Measurements from ENCODE around the gene AMMECR1L. TPM values are rescaled to one million over a fixed set of nuclear protein-coding genes. Genes with fewer than 3 reads are reported as not detected.
A peak's percentile ranks its signal among the peaks of the same experiment; 100 is the strongest.

Gene AMMECR1L
- total RNA-seq, 5 donors from 2014 or later (not counting 1 experiment from before 2014, with no cell fraction given) = 10.2 to 18.1 (median 15.0) TPM

DNA sequence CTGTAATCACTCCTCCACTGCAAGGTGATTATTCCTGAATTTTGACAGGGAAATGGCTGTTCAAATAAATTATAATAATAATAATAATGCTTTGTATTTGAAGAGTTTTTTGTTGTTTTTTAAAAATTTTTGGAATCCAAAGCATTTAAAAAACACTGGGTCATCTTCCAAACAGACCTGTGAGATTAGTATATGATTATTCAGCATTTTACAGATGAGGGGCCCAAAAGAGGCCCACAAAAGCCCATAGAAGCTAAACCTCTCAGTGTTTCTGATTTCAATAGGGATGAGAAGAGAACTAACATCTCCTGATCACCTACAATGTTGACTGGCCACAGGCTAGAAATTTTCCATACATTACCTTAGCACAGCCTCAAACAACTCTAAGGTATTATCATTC is 19.8 kb downstream of the AMMECR1L start:
- ATAC-seq (replicated peaks in 1 of 4) (no peak), DNase-seq (no peak)
- Mint-ChIP-seq H3K36me3 (peaks cover 60% of the 10 kb centered on the region), H3K27ac (no peak overlapping the region), H3K4me1 (no peaks in the 10 kb centered on the region), H3K4me3 (no peak overlapping the region), H3K9me3 (no peaks in the 10 kb centered on the region), H3K27me3 (no peaks in the 10 kb centered on the region)
- Histone ChIP-seq H3K4me3 (ENCODE audit: control insufficient read depth in 1 of 2, extremely low read depth in 1 of 2, low read length in 1 of 2) (no peak overlapping the region), H3K36me3 (ENCODE audit: control insufficient read depth in 2 of 2, extremely low read depth in 1 of 2, insufficient read depth in 1 of 2, low read length in 1 of 2) (peaks cover 7 to 71% of the 10 kb centered on the region in 2 donors), H3K4me1 (ENCODE audit: control insufficient read depth in 1 of 2, extremely low read depth in 1 of 2, insufficient read depth in 2 of 2, low read length in 2 of 2) (no peaks in the 10 kb centered on the region), H3K9me3 (no peaks in the 10 kb centered on the region), H3K27ac (ENCODE audit: low read length) (no peak overlapping the region), H3K27me3 (replicated peaks in 1 of 2; ENCODE audit: control insufficient read depth in 2 of 2, extremely low read depth in 1 of 2, insufficient read depth in 2 of 2, low read length in 1 of 2) (no peaks in the 10 kb centered on the region)
- POLR2A ChIA-PET = no interaction called here
- CTCF ChIA-PET = no interaction called here

- CTCF ChIA-PET = no interaction called here
- Histone ChIP-seq H3K4me3 (ENCODE audit: control insufficient read depth in 1 of 2, extremely low read depth in 1 of 2, low read length in 1 of 2) (no peak overlapping the region), H3K36me3 (ENCODE audit: control insufficient read depth in 2 of 2, extremely low read depth in 1 of 2, insufficient read depth in 1 of 2, low read length in 1 of 2) (peaks cover 7 to 64% of the 10 kb centered on the region in 2 donors), H3K27ac (ENCODE audit: low read length) (no peak overlapping the region), H3K4me1 (ENCODE audit: control insufficient read depth in 1 of 2, extremely low read depth in 1 of 2, insufficient read depth in 2 of 2, low read length in 2 of 2) (peaks cover 0 to 2% of the 10 kb centered on the region in 2 experiments), H3K27me3 (replicated peaks in 1 of 2; ENCODE audit: control insufficient read depth in 2 of 2, extremely low read depth in 1 of 2, insufficient read depth in 2 of 2, low read length in 1 of 2) (no peaks in the 10 kb centered on the region), H3K9me3 (no peaks in the 10 kb centered on the region)
- DNase-seq (no peak), ATAC-seq (replicated peaks in 1 of 4) (no peak)
- H3K9me3 Mint-ChIP-seq = no peaks in the 10 kb centered on the region
- no peak overlapping the region for H3K27ac Mint-ChIP-seq
- H3K4me3 Mint-ChIP-seq = no peak overlapping the region
- 69% methylated on average over 4 of the region's 11 CpGs for WGBS (ENCODE audit: insufficient coverage)
- no peaks in the 10 kb centered on the region for H3K27me3 Mint-ChIP-seq
- H3K36me3 Mint-ChIP-seq = peaks cover 55% of the 10 kb centered on the region
- POLR2A ChIA-PET = interaction anchor here in 1 of 2 donors (0.6 kb wide), 1 partner anchor 174 kb away, joined by 3 read pairs; no protein-coding TSS in a partner anchor
- H3K4me1 Mint-ChIP-seq = peaks cover 2% of the 10 kb centered on the region in 3 donors
These were observed 20.9 kb downstream of the AMMECR1L start for GRCh38 chr2:127864877-127865276.

DNA sequence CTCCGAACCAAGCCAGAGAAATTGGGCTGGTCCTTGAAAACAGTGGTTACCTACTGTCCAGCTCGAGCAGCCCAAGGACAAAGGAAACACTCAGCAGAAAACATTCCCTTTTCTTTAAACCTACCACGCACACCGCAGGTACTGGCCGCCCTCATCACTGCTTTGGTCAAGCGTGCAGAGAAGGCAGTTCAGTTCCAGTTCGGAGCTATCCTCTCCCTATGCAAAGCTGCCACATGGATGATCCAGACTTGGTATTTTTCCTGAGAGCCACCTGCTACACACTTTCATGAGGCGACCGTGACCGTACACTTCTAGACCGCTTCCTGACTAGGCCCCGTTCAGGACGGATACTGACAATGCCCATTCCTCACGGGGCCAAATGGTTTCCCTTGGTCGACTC is 23.5 kb downstream of the AMMECR1L start:
- Mint-ChIP-seq H3K27ac (no peak overlapping the region), H3K9me3 (no peaks in the 10 kb centered on the region), H3K4me3 (no peak overlapping the region), H3K36me3 (peaks cover 38% of the 10 kb centered on the region), H3K27me3 (no peaks in the 10 kb centered on the region), H3K4me1 (peaks cover 16 to 18% (median 18%) of the 10 kb centered on the region in 3 donors)
- no peak for DNase-seq
- no peak overlapping the region for H3K4me3 ChIP-seq (ENCODE audit: control insufficient read depth in 1 of 2, extremely low read depth in 1 of 2, low read length in 1 of 2)
- H3K36me3 ChIP-seq (ENCODE audit: control insufficient read depth in 2 of 2, extremely low read depth in 1 of 2, insufficient read depth in 1 of 2, low read length in 1 of 2) = peaks cover 7 to 40% of the 10 kb centered on the region in 2 donors
- no peaks in the 10 kb centered on the region for H3K9me3 ChIP-seq
- ChIA-PET POLR2A (no interaction called here), CTCF (interaction anchor here in 1 of 2 donors (0.6 kb wide), 1 partner anchor 336 kb away, joined by 3 read pairs; no protein-coding TSS in a partner anchor)
- H3K27me3 ChIP-seq (replicated peaks in 1 of 2; ENCODE audit: control insufficient read depth in 2 of 2, extremely low read depth in 1 of 2, insufficient read depth in 2 of 2, low read length in 1 of 2) = no peaks in the 10 kb centered on the region
- 96% methylated on average over 14 of the region's 15 CpGs for WGBS (ENCODE audit: insufficient coverage)
- ATAC-seq (replicated peaks in 1 of 4) = no peak
- no peak overlapping the region for H3K27ac ChIP-seq (ENCODE audit: low read length)
- H3K4me1 ChIP-seq (ENCODE audit: control insufficient read depth in 1 of 2, extremely low read depth in 1 of 2, insufficient read depth in 2 of 2, low read length in 2 of 2) = peaks cover 2 to 22% of the 10 kb centered on the region in 2 experiments

DNA sequence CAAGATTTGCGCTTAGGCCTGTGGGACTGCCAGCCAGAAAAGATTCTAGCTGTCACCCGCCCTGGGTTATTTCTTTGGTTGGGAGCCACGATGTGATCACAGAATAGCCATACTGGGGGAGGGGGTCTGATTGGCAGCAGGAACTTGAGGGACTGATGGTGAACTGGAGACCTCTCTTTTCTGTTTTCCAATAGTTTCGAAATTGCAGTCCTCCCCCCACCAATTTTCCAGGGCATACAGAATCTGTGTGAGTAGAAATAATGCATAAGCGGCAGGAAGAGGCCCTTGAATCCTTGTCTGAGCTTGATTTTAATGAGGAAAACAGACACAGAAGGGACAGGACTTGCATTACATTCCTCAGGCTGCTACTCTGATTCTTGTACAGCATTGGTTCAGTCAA is 25.6 kb downstream of the AMMECR1L start:
- no peak overlapping the region for H3K4me3 ChIP-seq (ENCODE audit: control insufficient read depth in 1 of 2, extremely low read depth in 1 of 2, low read length in 1 of 2)
- ATAC-seq (replicated peaks in 1 of 4) (no peak), DNase-seq (no peak)
- H3K27ac ChIP-seq (ENCODE audit: low read length) = no peak overlapping the region
- CTCF ChIA-PET = interaction anchor here in 1 of 2 donors (0.7 kb wide), 1 partner anchor 780 kb away, joined by 4 read pairs; no protein-coding TSS in a partner anchor
- Mint-ChIP-seq H3K36me3 (peaks cover 21% of the 10 kb centered on the region), H3K4me1 (peaks cover 28 to 35% (median 31%) of the 10 kb centered on the region in 3 donors), H3K4me3 (no peak overlapping the region), H3K27me3 (no peaks in the 10 kb centered on the region), H3K9me3 (no peaks in the 10 kb centered on the region), H3K27ac (peak overlapping the region in 1 of 2 donors; percentile 62)
- POLR2A ChIA-PET = interaction anchor here in 1 of 2 donors (0.6 kb wide), 1 partner anchor 173 kb away, joined by 3 read pairs; no protein-coding TSS in a partner anchor
- peaks cover 3 to 42% of the 10 kb centered on the region in 2 experiments for H3K4me1 ChIP-seq (ENCODE audit: control insufficient read depth in 1 of 2, extremely low read depth in 1 of 2, insufficient read depth in 2 of 2, low read length in 2 of 2)
- H3K36me3 ChIP-seq (ENCODE audit: control insufficient read depth in 2 of 2, extremely low read depth in 1 of 2, insufficient read depth in 1 of 2, low read length in 1 of 2) = peaks cover 0 to 24% of the 10 kb centered on the region in 2 donors
- 100% methylated on average over 1 of the region's 5 CpGs for WGBS (ENCODE audit: insufficient coverage)
- no peaks in the 10 kb centered on the region for H3K9me3 ChIP-seq
- no peaks in the 10 kb centered on the region for H3K27me3 ChIP-seq (replicated peaks in 1 of 2; ENCODE audit: control insufficient read depth in 2 of 2, extremely low read depth in 1 of 2, insufficient read depth in 2 of 2, low read length in 1 of 2)

- WGBS (ENCODE audit: insufficient coverage) = 5% methylated on average over 8 of the region's 8 CpGs
- no peaks in the 10 kb centered on the region for H3K9me3 ChIP-seq
- H3K9me3 Mint-ChIP-seq = no peaks in the 10 kb centered on the region
- H3K4me3 Mint-ChIP-seq = peak overlapping the region; percentile 71 to 94 (median 75)
- no peaks in the 10 kb centered on the region for H3K27me3 Mint-ChIP-seq
- peak overlapping the region; percentile 48 to 62 for H3K27ac Mint-ChIP-seq
- H3K4me1 ChIP-seq (ENCODE audit: control insufficient read depth in 1 of 2, extremely low read depth in 1 of 2, insufficient read depth in 2 of 2, low read length in 2 of 2) = peaks cover 3 to 42% of the 10 kb centered on the region in 2 experiments
- CTCF ChIA-PET = interaction anchor here (0.6 to 0.7 kb wide), 2 partner anchors 517 to 779 kb away, joined by 4 to 8 read pairs; no protein-coding TSS in a partner anchor
- peaks cover 0 to 19% of the 10 kb centered on the region in 2 donors for H3K36me3 ChIP-seq (ENCODE audit: control insufficient read depth in 2 of 2, extremely low read depth in 1 of 2, insufficient read depth in 1 of 2, low read length in 1 of 2)
- no peak overlapping the region for H3K27ac ChIP-seq (ENCODE audit: low read length)
- no peaks in the 10 kb centered on the region for H3K27me3 ChIP-seq (replicated peaks in 1 of 2; ENCODE audit: control insufficient read depth in 2 of 2, extremely low read depth in 1 of 2, insufficient read depth in 2 of 2, low read length in 1 of 2)
- peaks cover 17% of the 10 kb centered on the region for H3K36me3 Mint-ChIP-seq
- POLR2A ChIA-PET = interaction anchor here (0.6 to 0.7 kb wide), 3 partner anchors 43 to 173 kb away, joined by 3 to 7 read pairs (median 5); no protein-coding TSS in a partner anchor
- DNase-seq (peak; percentile 46 to 82 (median 71)), ATAC-seq (replicated peaks in 1 of 4) (peak; percentile 35 to 68 (median 43))
- peaks cover 31 to 39% (median 33%) of the 10 kb centered on the region in 3 donors for H3K4me1 Mint-ChIP-seq
- no peak overlapping the region for H3K4me3 ChIP-seq (ENCODE audit: control insufficient read depth in 1 of 2, extremely low read depth in 1 of 2, low read length in 1 of 2)
These were observed 26.1 kb downstream of the AMMECR1L start for GRCh38 chr2:127859712-127860085.

GRCh38 chr2:127857265-127857808 is 28.4 kb downstream of the AMMECR1L start:
- H3K36me3 ChIP-seq (ENCODE audit: control insufficient read depth in 2 of 2, extremely low read depth in 1 of 2, insufficient read depth in 1 of 2, low read length in 1 of 2) = peaks cover 0 to 5% of the 10 kb centered on the region in 2 donors
- H3K27me3 Mint-ChIP-seq = no peaks in the 10 kb centered on the region
- peak overlapping the region; percentile 68 to 89 for H3K27ac Mint-ChIP-seq
- ChIA-PET POLR2A (interaction anchor here (0.5 to 1.4 kb wide), 4 partner anchors 27 to 588 kb away, joined by 5 to 20 read pairs (median 8); no protein-coding TSS in a partner anchor), CTCF (interaction anchor here (0.5 to 1.5 kb wide), 5 partner anchors 27 to 371 kb away, joined by 3 to 4 read pairs (median 4); partner anchors contain the start of gene WDR33 (in 1 of the 2))
- peak overlapping the region; percentile 68 to 82 for H3K4me3 ChIP-seq (ENCODE audit: control insufficient read depth in 1 of 2, extremely low read depth in 1 of 2, low read length in 1 of 2)
- H3K9me3 Mint-ChIP-seq = no peaks in the 10 kb centered on the region
- peak overlapping the region; percentile 93 to 95 (median 94) for H3K4me3 Mint-ChIP-seq
- H3K36me3 Mint-ChIP-seq = peaks cover 12% of the 10 kb centered on the region
- ATAC-seq (replicated peaks in 1 of 4) = peak in 2 of 4 experiments; percentile 2 to 6
- DNase-seq = peak in 8 of 35 experiments; percentile 1 to 37 (median 14)
- no peaks in the 10 kb centered on the region for H3K9me3 ChIP-seq
- H3K4me1 Mint-ChIP-seq = peaks cover 51 to 59% (median 52%) of the 10 kb centered on the region in 3 donors
- peaks cover 3 to 42% of the 10 kb centered on the region in 2 experiments for H3K4me1 ChIP-seq (ENCODE audit: control insufficient read depth in 1 of 2, extremely low read depth in 1 of 2, insufficient read depth in 2 of 2, low read length in 2 of 2)
- peak overlapping the region; percentile 55 for H3K27ac ChIP-seq (ENCODE audit: low read length)
- WGBS (ENCODE audit: insufficient coverage) = 0% methylated on average over 10 of the region's 18 CpGs
- H3K27me3 ChIP-seq (replicated peaks in 1 of 2; ENCODE audit: control insufficient read depth in 2 of 2, extremely low read depth in 1 of 2, insufficient read depth in 2 of 2, low read length in 1 of 2) = no peaks in the 10 kb centered on the region
